ENCODE results near the gene PARD3. TPM values are rescaled to one million over a fixed set of nuclear protein-coding genes. Genes with fewer than 3 reads are reported as not detected.

Gene PARD3
- total and polyA plus RNA-seq, 2 donors (not counting 1 experiment from before 2014, with no cell fraction given) = 24.0 to 46.4 TPM

- no peak for DNase-seq (ENCODE audit: low read depth in 2 of 2)
- no peaks in the 10 kb centered on the region for H3K9me3 ChIP-seq (ENCODE audit: control insufficient read depth, insufficient read depth, low read depth, low read length)
Observed at GRCh38 chr10:34178196-34178595, 636.9 kb downstream of the PARD3 start.

GRCh38 chr10:34177445-34177844 lies 637.7 kb downstream of the PARD3 start:
- Histone ChIP-seq H3K9me3 (ENCODE audit: control insufficient read depth, insufficient read depth, low read depth, low read length) (no peaks in the 10 kb centered on the region), H3K4me1 (ENCODE audit: control insufficient read depth, extremely low read depth, insufficient read depth, low read length) (peaks cover 6% of the 10 kb centered on the region), H3K9ac (ENCODE audit: insufficient read depth, low read length) (no peak overlapping the region), H3K36me3 (ENCODE audit: control insufficient read depth, insufficient read depth, low read length) (no peaks in the 10 kb centered on the region), H2AFZ (ENCODE audit: low read length) (no peak overlapping the region), H3K79me2 (ENCODE audit: control insufficient read depth, insufficient read depth, low read length) (no peaks in the 10 kb centered on the region), H3K27me3 (ENCODE audit: control insufficient read depth, insufficient read depth, low read length) (no peaks in the 10 kb centered on the region), H3K4me3 (replicated peaks in 1 of 4; ENCODE audit: control extremely low read depth in 1 of 4, insufficient read depth in 1 of 4, low read depth in 3 of 4, low read length in 4 of 4) (no peak overlapping the region), H3K27ac (ENCODE audit: insufficient read depth, low read length) (no peak overlapping the region), H3K4me2 (ENCODE audit: extremely low read depth, insufficient read depth, low read length) (no peak overlapping the region), H4K20me1 (ENCODE audit: control insufficient read depth, extremely low read depth, insufficient read depth, low read length) (no peaks in the 10 kb centered on the region)
- DNase-seq (ENCODE audit: low read depth in 2 of 2) = no peak
- no peak for TF ChIP-seq EZH2 (IDR thresholded peaks at IDR 0.05; ENCODE audit: low read length, missing control alignments)
- TF ChIP-seq, protein P1, sequence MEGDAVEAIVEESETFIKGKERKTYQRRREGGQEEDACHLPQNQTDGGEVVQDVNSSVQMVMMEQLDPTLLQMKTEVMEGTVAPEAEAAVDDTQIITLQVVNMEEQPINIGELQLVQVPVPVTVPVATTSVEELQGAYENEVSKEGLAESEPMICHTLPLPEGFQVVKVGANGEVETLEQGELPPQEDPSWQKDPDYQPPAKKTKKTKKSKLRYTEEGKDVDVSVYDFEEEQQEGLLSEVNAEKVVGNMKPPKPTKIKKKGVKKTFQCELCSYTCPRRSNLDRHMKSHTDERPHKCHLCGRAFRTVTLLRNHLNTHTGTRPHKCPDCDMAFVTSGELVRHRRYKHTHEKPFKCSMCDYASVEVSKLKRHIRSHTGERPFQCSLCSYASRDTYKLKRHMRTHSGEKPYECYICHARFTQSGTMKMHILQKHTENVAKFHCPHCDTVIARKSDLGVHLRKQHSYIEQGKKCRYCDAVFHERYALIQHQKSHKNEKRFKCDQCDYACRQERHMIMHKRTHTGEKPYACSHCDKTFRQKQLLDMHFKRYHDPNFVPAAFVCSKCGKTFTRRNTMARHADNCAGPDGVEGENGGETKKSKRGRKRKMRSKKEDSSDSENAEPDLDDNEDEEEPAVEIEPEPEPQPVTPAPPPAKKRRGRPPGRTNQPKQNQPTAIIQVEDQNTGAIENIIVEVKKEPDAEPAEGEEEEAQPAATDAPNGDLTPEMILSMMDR (conservative IDR thresholded peaks at IDR 0.05 in 1 of 2, IDR thresholded peaks at IDR 0.05 in 1 of 2; ENCODE audit: low read depth in 1 of 2, low read length in 2 of 2) = no peak

More at GRCh38 chr10:34178196-34178595, 636.9 kb downstream of the PARD3 start:
- H3K27ac ChIP-seq (ENCODE audit: insufficient read depth, low read length) = no peak overlapping the region
- H3K4me1 ChIP-seq (ENCODE audit: control insufficient read depth, extremely low read depth, insufficient read depth, low read length) = peaks cover 5% of the 10 kb centered on the region
- H2AFZ ChIP-seq (ENCODE audit: low read length) = no peak overlapping the region
- no peaks in the 10 kb centered on the region for H3K36me3 ChIP-seq (ENCODE audit: control insufficient read depth, insufficient read depth, low read length)
- H3K4me2 ChIP-seq (ENCODE audit: extremely low read depth, insufficient read depth, low read length) = no peak overlapping the region
- no peaks in the 10 kb centered on the region for H3K79me2 ChIP-seq (ENCODE audit: control insufficient read depth, insufficient read depth, low read length)
- no peak overlapping the region for H3K4me3 ChIP-seq (replicated peaks in 1 of 4; ENCODE audit: control extremely low read depth in 1 of 4, insufficient read depth in 1 of 4, low read depth in 3 of 4, low read length in 4 of 4)
- TF ChIP-seq EZH2 (IDR thresholded peaks at IDR 0.05; ENCODE audit: low read length, missing control alignments) = no peak
- TF ChIP-seq, protein P1 (conservative IDR thresholded peaks at IDR 0.05 in 1 of 2, IDR thresholded peaks at IDR 0.05 in 1 of 2; ENCODE audit: low read depth in 1 of 2, low read length in 2 of 2) = no peak
- no peaks in the 10 kb centered on the region for H3K27me3 ChIP-seq (ENCODE audit: control insufficient read depth, insufficient read depth, low read length)
- no peak overlapping the region for H3K9ac ChIP-seq (ENCODE audit: insufficient read depth, low read length)
- H4K20me1 ChIP-seq (ENCODE audit: control insufficient read depth, extremely low read depth, insufficient read depth, low read length) = no peaks in the 10 kb centered on the region

- Histone ChIP-seq H3K4me2 (ENCODE audit: extremely low read depth, insufficient read depth, low read length) (no peak overlapping the region), H3K27ac (ENCODE audit: insufficient read depth, low read length) (no peak overlapping the region), H3K4me3 (replicated peaks in 1 of 4; ENCODE audit: control extremely low read depth in 1 of 4, insufficient read depth in 1 of 4, low read depth in 3 of 4, low read length in 4 of 4) (no peak overlapping the region), H2AFZ (ENCODE audit: low read length) (no peak overlapping the region), H3K36me3 (ENCODE audit: control insufficient read depth, insufficient read depth, low read length) (no peaks in the 10 kb centered on the region), H3K4me1 (ENCODE audit: control insufficient read depth, extremely low read depth, insufficient read depth, low read length) (peaks cover 3% of the 10 kb centered on the region), H3K9ac (ENCODE audit: insufficient read depth, low read length) (no peak overlapping the region), H3K27me3 (ENCODE audit: control insufficient read depth, insufficient read depth, low read length) (no peaks in the 10 kb centered on the region), H4K20me1 (ENCODE audit: control insufficient read depth, extremely low read depth, insufficient read depth, low read length) (no peaks in the 10 kb centered on the region), H3K79me2 (ENCODE audit: control insufficient read depth, insufficient read depth, low read length) (no peaks in the 10 kb centered on the region), H3K9me3 (ENCODE audit: control insufficient read depth, insufficient read depth, low read depth, low read length) (no peaks in the 10 kb centered on the region)
- TF ChIP-seq, protein P1 (conservative IDR thresholded peaks at IDR 0.05 in 1 of 2, IDR thresholded peaks at IDR 0.05 in 1 of 2; ENCODE audit: low read depth in 1 of 2, low read length in 2 of 2) = no peak
- TF ChIP-seq EZH2 (IDR thresholded peaks at IDR 0.05; ENCODE audit: low read length, missing control alignments) = no peak
- DNase-seq (ENCODE audit: low read depth in 2 of 2) = no peak
Observed at GRCh38 chr10:34176351-34176750, 638.7 kb downstream of the PARD3 start.

Data from fibroblast of lung (primary cell).